ENCODE results near the gene TRIM24.

DNA sequence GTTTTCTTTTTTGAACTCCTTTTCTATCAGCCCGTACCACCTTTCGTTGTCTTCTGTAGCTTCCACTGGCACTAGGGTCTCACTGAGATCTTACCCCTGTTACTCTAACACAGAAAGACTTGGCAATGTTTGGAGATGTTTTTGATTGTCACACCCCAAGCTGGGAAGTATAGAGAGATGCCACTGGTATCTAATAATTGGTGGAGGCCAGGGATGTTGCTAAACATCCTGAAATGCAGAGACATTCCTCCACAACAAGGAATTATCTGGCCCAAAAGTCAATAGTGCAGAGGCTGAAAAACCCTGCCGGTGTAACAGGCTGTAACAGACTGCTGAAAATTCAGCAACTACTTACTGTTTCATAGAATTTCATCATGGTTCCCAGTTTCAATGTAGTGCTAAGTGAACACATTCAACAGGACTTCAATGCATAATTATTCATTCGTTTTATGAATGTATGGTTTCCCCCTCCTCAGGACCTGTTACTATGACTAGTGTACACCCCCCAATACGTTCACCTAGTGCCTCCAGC, 115.9 kb downstream of the TRIM24 start:
- TF ChIP-seq POLR2A (IDR thresholded peaks at IDR 0.05; ENCODE audit: low read length) (no peak), GATA1 (IDR thresholded peaks at IDR 0.05; ENCODE audit: low read depth, low read length) (no peak)
